Loucy (cell line): ENCODE data around the gene DPYSL4.

ENCODE experiments used
- H2AFZ ChIP-seq: fragments of 200-600 bp; sonication (generic); 2 replicates; pipeline ENCODE4 v1.6.0; 2016; ENCODE audit warnings: antibody characterized with exemption, mild to moderate bottlenecking, low read length, moderate library complexity
- H3F3A ChIP-seq: fragments of 200-600 bp; 2 replicates; pipeline ENCODE4 v1.6.0; 2016; ENCODE audit warnings: antibody characterized with exemption, low read depth, mild to moderate bottlenecking
- H3K27me3 ChIP-seq: fragments of 200-600 bp; sonication (generic); 2 replicates; pipeline ENCODE4 v1.6.1; 2014; ENCODE audit warnings: low read length, mild to moderate bottlenecking; ENCODE audit not compliant: insufficient read depth, poor library complexity, severe bottlenecking
- H3K36me3 ChIP-seq: fragments of 200-600 bp; sonication (generic); 2 replicates; pipeline ENCODE4 v1.6.1; 2016; ENCODE audit warnings: low read length; ENCODE audit not compliant: insufficient read depth
- H3K4me1 ChIP-seq: fragments of 200-600 bp; sonication (generic); 2 replicates; pipeline ENCODE4 v1.5.1; 2014; ENCODE audit warnings: low read length, mild to moderate bottlenecking; ENCODE audit not compliant: insufficient read depth, poor library complexity, severe bottlenecking
- H3K4me2 ChIP-seq: fragments of 200-600 bp; sonication (generic); 2 replicates; pipeline ENCODE4 v1.6.0; 2014; ENCODE audit warnings: antibody characterized with exemption, low read length, low read depth, mild to moderate bottlenecking; ENCODE audit not compliant: poor library complexity, severe bottlenecking
- H3K4me3 ChIP-seq: fragments of 200-600 bp; sonication (generic); 2 replicates; pipeline ENCODE4 v1.5.1; 2014; ENCODE audit warnings: low read length, mild to moderate bottlenecking, mixed read lengths; ENCODE audit not compliant: poor library complexity, severe bottlenecking
- H3K79me2 ChIP-seq: fragments of 200-600 bp; sonication (generic); 2 replicates; pipeline ENCODE4 v1.6.1; 2014; ENCODE audit warnings: low read length; ENCODE audit not compliant: insufficient read depth
- H3K9ac ChIP-seq: fragments of 200-600 bp; sonication (generic); 2 replicates; pipeline ENCODE4 v1.6.0; 2014; ENCODE audit warnings: mild to moderate bottlenecking, low read depth, low read length, moderate library complexity; ENCODE audit not compliant: poor library complexity, severe bottlenecking
- H3K9me2 ChIP-seq: fragments of 200-600 bp; sonication (generic); replicated peaks from 2 replicates; pipeline ENCODE4 v1.6.1; 2016; ENCODE audit warnings: low read depth, low read length, mixed read lengths
- H3K9me3 ChIP-seq: fragments of 200-600 bp; sonication (generic); 2 replicates; pipeline ENCODE4 v1.6.1; 2014; ENCODE audit warnings: mild to moderate bottlenecking, antibody characterized with exemption, low read length, low read depth; ENCODE audit not compliant: insufficient read depth
- H4K20me1 ChIP-seq: fragments of 200-600 bp; sonication (generic); 2 replicates; pipeline ENCODE4 v1.6.0; 2014; ENCODE audit warnings: antibody characterized with exemption, low read length, mild to moderate bottlenecking; ENCODE audit not compliant: insufficient read depth, poor library complexity, severe bottlenecking
- CTCF ChIP-seq: fragments of 200-600 bp; sonication (generic); conservative IDR thresholded peaks from 2 replicates; pipeline ENCODE4 v1.5.1; 2014; ENCODE audit warnings: mild to moderate bottlenecking, antibody characterized with exemption, low read length
- EZH2phosphoT487 ChIP-seq: fragments of 200-600 bp; IDR thresholded peaks from 2 replicates; pipeline ENCODE4 v1.6.1; 2018; ENCODE audit warnings: antibody characterized with exemption, mild to moderate bottlenecking, moderate library complexity, borderline replicate concordance

Gene DPYSL4

DNA sequence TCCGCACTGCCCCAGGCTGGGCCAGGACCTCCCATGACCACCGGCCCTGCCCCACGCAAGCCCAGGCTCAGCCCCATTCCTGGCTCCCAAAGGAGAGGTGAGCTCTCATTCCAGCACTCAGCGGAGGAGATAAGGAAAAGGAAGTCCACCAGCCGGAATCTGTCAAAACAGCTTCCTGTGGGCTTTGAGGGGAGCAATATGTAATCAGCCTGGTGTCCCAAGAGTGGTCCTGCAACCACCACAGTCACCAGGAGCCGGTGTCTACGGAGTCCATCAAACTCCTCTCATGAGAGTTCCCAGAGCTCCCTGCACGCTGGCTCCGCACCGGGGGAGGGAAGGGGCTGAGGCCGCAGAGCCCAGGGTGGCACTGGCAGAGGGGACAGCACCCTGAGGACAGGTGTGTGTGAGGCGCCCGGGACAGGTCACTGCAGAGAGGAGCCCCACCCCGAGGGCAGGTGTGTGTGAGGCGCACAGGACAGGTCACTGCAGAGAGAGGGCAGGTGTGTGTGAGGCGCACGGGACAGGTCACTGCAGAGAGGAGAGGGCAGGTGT lies 63.2 kb downstream of the DPYSL4 start:
- Histone ChIP-seq H3F3A (no peaks in the 10 kb centered on the region), H3K4me3 (no peak overlapping the region), H3K79me2 (no peaks in the 10 kb centered on the region), H3K36me3 (no peaks in the 10 kb centered on the region), H2AFZ (no peak overlapping the region), H3K9me2 (no peaks in the 10 kb centered on the region), H3K9ac (no peak overlapping the region), H4K20me1 (no peaks in the 10 kb centered on the region), H3K4me2 (no peak overlapping the region), H3K27me3 (no peaks in the 10 kb centered on the region), H3K9me3 (no peaks in the 10 kb centered on the region), H3K4me1 (no peaks in the 10 kb centered on the region)
- TF ChIP-seq EZH2phosphoT487 (no peak), CTCF (no peak)

DNA sequence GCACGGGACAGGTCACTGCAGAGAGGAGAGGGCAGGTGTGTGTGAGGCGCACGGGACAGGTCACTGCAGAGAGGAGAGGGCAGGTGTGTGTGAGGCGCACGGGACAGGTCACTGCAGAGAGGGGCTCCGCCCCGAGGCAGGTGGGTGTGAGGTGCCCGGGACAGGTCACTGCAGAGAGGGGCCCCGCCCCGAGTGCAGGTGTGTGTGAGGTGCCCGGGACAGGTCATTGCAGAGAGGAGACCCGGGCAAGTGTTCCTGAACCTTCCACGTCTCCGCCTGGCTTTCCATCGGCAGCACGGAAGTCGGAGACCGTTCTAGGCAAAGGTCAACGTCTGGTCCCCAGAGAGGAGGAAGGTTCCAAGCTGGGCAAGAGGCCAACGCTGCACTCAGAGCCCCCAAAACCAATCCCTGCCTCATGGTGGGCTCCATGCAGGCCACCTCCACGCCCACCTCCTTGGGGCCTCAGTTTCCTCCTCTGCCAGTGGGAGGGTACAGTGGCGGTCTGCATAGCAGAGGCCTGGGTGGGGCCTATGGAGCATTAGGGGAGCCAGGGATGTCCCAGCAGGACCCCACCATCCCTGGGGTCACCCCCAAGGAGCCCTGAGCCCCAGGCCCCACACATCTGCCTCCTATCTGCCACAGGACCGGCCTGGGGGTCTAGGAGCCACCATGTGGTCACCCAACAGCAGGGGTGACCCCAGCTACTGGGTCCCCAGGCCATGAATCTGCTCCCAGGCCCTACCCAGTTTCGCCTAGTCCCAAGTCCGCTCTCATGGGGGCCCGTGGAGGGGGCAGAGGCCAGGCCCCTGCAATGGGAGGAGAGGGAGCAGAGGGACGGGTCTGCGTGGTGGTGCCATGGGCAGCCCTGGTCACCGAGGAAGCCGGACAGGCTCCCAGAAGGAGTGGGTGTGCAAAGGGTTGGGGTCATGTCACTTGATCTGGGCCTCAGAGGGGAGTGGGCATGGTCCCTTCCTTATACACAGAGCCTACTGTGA lies 64.0 kb downstream of the DPYSL4 start:
- Histone ChIP-seq H2AFZ (no peak overlapping the region), H4K20me1 (no peaks in the 10 kb centered on the region), H3K9me3 (no peaks in the 10 kb centered on the region), H3K79me2 (no peaks in the 10 kb centered on the region), H3K4me3 (no peak overlapping the region), H3K4me2 (no peak overlapping the region), H3K27me3 (no peaks in the 10 kb centered on the region), H3F3A (no peaks in the 10 kb centered on the region), H3K9ac (no peak overlapping the region), H3K4me1 (peaks cover 5% of the 10 kb centered on the region), H3K9me2 (no peaks in the 10 kb centered on the region), H3K36me3 (no peaks in the 10 kb centered on the region)
- TF ChIP-seq CTCF: no peak
- TF ChIP-seq EZH2phosphoT487: no peak

DNA sequence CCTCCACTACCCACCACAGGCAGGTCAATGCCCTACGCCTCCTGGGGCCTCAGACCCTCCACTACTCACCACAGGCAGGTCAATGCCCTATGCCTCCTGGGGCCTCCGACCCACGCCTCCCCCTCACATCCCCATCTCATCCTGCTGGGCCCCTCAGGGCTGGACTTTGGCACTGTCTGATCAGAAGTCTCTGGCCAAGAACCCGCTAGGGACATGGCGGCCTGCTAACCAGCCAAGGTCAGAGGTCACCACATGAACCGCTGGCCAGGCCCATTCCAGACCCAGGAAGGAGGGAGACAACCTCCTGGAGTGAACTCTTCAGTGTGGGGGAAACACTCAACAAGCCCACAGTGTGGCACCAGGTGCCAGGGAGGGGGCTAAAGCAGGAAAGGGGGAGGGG lies 65.2 kb downstream of the DPYSL4 start:
- TF ChIP-seq EZH2phosphoT487 (no peak), CTCF (no peak)
- H3K36me3 ChIP-seq: no peaks in the 10 kb centered on the region
- H3K9ac ChIP-seq: no peak overlapping the region
- H4K20me1 ChIP-seq: no peaks in the 10 kb centered on the region
- H3K79me2 ChIP-seq: no peaks in the 10 kb centered on the region
- no peak overlapping the region for H2AFZ ChIP-seq
- H3K27me3 ChIP-seq: no peaks in the 10 kb centered on the region
- H3K9me3 ChIP-seq: no peaks in the 10 kb centered on the region
- no peak overlapping the region for H3K4me3 ChIP-seq
- H3F3A ChIP-seq: no peaks in the 10 kb centered on the region
- no peak overlapping the region for H3K4me2 ChIP-seq
- H3K4me1 ChIP-seq: peaks cover 8% of the 10 kb centered on the region
- H3K9me2 ChIP-seq: no peaks in the 10 kb centered on the region
